Measurements from ENCODE around the gene GRID1.

Gene GRID1

DNA sequence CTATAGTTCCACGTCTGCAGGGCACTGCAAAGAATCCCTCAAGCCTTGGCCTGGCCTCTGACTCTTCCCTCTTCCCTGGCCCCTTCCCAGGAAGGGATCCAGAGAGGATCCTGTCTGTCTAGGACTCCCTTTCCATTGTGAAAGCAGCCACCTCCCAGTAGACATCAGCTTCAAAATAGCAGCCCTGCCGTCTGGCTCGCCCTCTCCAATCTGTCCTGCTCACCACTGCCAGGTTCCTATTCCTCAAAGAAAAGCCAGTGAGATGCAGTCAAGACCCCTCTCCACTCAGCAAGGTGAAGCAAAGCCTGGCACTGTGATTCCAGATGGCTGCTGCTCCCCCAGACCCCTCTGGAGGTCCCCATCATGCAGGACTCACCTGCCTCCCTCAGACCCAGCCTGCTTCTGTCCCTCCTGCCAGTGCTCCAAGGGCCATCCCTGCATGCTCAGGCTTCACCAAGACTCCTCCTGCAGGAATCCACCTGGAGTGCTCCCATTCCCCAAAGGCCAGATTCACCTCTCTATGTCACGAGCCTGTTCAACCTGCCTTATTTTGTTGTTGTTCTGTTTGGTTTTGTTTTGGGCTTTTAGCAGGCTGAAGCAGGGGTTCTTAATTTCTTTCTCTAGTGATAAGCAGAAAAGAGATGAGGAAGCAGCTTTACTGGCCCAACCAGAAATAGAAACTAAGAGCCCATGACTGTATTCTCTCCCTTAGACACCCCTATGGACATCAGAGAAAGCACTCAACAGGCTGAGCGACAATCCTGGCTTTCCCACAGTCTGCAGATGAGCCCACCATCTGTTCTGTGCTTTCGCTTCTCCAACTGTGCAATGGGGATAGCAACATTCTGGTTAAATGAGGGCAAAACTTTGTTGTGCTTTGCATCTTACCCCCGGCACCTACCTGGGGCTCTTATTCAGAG lies 305.1 kb downstream of the GRID1 start:
- TF ChIP-seq, protein P1, sequence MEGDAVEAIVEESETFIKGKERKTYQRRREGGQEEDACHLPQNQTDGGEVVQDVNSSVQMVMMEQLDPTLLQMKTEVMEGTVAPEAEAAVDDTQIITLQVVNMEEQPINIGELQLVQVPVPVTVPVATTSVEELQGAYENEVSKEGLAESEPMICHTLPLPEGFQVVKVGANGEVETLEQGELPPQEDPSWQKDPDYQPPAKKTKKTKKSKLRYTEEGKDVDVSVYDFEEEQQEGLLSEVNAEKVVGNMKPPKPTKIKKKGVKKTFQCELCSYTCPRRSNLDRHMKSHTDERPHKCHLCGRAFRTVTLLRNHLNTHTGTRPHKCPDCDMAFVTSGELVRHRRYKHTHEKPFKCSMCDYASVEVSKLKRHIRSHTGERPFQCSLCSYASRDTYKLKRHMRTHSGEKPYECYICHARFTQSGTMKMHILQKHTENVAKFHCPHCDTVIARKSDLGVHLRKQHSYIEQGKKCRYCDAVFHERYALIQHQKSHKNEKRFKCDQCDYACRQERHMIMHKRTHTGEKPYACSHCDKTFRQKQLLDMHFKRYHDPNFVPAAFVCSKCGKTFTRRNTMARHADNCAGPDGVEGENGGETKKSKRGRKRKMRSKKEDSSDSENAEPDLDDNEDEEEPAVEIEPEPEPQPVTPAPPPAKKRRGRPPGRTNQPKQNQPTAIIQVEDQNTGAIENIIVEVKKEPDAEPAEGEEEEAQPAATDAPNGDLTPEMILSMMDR (IDR thresholded peaks at IDR 0.05; ENCODE audit: extremely low read depth, insufficient read depth, missing control alignments), result no peak

GRCh38 chr10:86060386-86061277 lies 306.0 kb downstream of the GRID1 start:
- TF ChIP-seq, protein P1 (IDR thresholded peaks at IDR 0.05; ENCODE audit: extremely low read depth, insufficient read depth, missing control alignments), result no peak
- no peak for DNase-seq (ENCODE audit: low spot score)
- in situ Hi-C loops (cut with MboI; ENCODE audit: low pct_unique_long_range_greater_than_20kb, low sequenced_read_pairs, unreplicated experiment), result no loop called here

More for the DNA sequence above, 305.1 kb downstream of the GRID1 start:
- no peak for DNase-seq (ENCODE audit: low spot score)
- in situ Hi-C loops (cut with MboI; ENCODE audit: low pct_unique_long_range_greater_than_20kb, low sequenced_read_pairs, unreplicated experiment), result no loop called here

- in situ Hi-C loops (cut with MboI; ENCODE audit: low pct_unique_long_range_greater_than_20kb, low sequenced_read_pairs, unreplicated experiment), result no loop called here
- TF ChIP-seq, protein P1 (IDR thresholded peaks at IDR 0.05; ENCODE audit: extremely low read depth, insufficient read depth, missing control alignments), result no peak
- DNase-seq (ENCODE audit: low spot score), result no peak
Measured at GRCh38 chr10:86059892-86060291, 306.7 kb downstream of the GRID1 start.

DNA sequence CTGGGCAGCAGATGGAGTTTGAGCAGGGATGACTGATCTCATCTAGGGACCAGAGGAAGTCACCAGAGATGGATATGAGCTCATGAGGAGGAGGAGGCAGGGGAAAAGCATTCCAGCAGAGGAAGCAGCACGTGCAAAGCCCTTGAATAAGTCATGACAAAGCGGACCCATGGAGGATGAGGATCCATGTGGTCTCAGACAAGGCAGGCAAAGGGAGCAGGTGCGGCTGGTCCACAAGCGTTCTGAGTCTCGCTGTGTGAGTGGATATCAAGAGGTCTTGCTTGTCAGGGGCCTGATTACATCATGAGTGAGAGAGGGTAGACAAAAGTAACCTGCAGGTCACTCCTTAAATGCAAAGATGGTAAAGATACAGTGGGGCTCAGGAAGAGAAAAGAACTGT lies 307.6 kb downstream of the GRID1 start:
- in situ Hi-C loops (cut with MboI; ENCODE audit: low pct_unique_long_range_greater_than_20kb, low sequenced_read_pairs, unreplicated experiment), result no loop called here
- no peak for DNase-seq (ENCODE audit: low spot score)
- TF ChIP-seq, protein P1 (IDR thresholded peaks at IDR 0.05; ENCODE audit: extremely low read depth, insufficient read depth, missing control alignments), result no peak

- TF ChIP-seq, protein P1 (IDR thresholded peaks at IDR 0.05; ENCODE audit: extremely low read depth, insufficient read depth, missing control alignments), result no peak
- in situ Hi-C loops (cut with MboI; ENCODE audit: low pct_unique_long_range_greater_than_20kb, low sequenced_read_pairs, unreplicated experiment), result no loop called here
- no peak for DNase-seq (ENCODE audit: low spot score)
Measured at GRCh38 chr10:86057708-86058107, 308.9 kb downstream of the GRID1 start.

- in situ Hi-C loops (cut with MboI; ENCODE audit: low pct_unique_long_range_greater_than_20kb, low sequenced_read_pairs, unreplicated experiment), result no loop called here
- TF ChIP-seq, protein P1 (IDR thresholded peaks at IDR 0.05; ENCODE audit: extremely low read depth, insufficient read depth, missing control alignments), result no peak
- no peak for DNase-seq (ENCODE audit: low spot score)
Measured at GRCh38 chr10:86056672-86057071, 309.9 kb downstream of the GRID1 start.
